Measurements from ENCODE around the gene CSGALNACT2. TPM values are rescaled to one million over a fixed set of nuclear protein-coding genes. Genes with fewer than 3 reads are reported as not detected.

Gene CSGALNACT2
- total and polyA plus RNA-seq, 2 of the 13 experiments (the other 11 are each of a cell fraction or from before 2014, with no cell fraction given): 3.3 to 7.1 TPM

GRCh38 chr10:43220657-43221418, 82.6 kb downstream of the CSGALNACT2 start:
- DNase-seq (ENCODE audit: low spot score) (no peak), ATAC-seq (no peak), FAIRE-seq (no peak)
- CTCF ChIA-PET (ENCODE audit: low intra/inter-chr PET ratio, low total read pairs): no interaction called here
- Histone ChIP-seq H3K79me2 (ENCODE audit: insufficient read depth, low read length) (no peaks in the 10 kb centered on the region), H3K4me2 (ENCODE audit: low read depth, low read length) (no peak overlapping the region), H3K9ac (ENCODE audit: insufficient read depth, low read depth, low read length) (no peak overlapping the region), H4K20me1 (ENCODE audit: insufficient read depth, low read length) (no peaks in the 10 kb centered on the region), H2AFZ (ENCODE audit: low read length) (no peak overlapping the region), H3K27me3 (ENCODE audit: control insufficient read depth in 1 of 2, insufficient read depth in 2 of 2, low read length in 2 of 2) (peaks cover 4 to 22% of the 10 kb centered on the region in 2 experiments; a peak in 2 of 5 replicates), H3K4me1 (ENCODE audit: insufficient read depth, low read length) (no peaks in the 10 kb centered on the region), H3K36me3 (replicated peaks in 1 of 2; ENCODE audit: control insufficient read depth in 1 of 2, insufficient read depth in 2 of 2, low read length in 2 of 2) (no peaks in the 10 kb centered on the region), H3K27ac (ENCODE audit: extremely low read length, insufficient read depth, low read length) (no peak overlapping the region), H3K9me3 (ENCODE audit: low read length) (no peaks in the 10 kb centered on the region), H3K4me3 (replicated peaks in 1 of 3; ENCODE audit: insufficient read depth in 1 of 3, low read depth in 2 of 3, low read length in 3 of 3) (no peak overlapping the region)
- in situ Hi-C loops (cut with HindIII; ENCODE audit: extremely low pct_ligation_motif_present, low pct_unique_long_range_greater_than_20kb) (no loop called here), intact Hi-C loops (cut with micrococcal nuclease; ENCODE audit: unreplicated experiment) (loop anchor here (5.0 kb wide), 1 partner anchor 126 kb away; no protein-coding TSS in a partner anchor)
- TF ChIP-seq NR0B2 (CRISPR knock-in tag; IDR thresholded peaks at IDR 0.05) (no peak), MAFF (IDR thresholded peaks at IDR 0.05; ENCODE audit: low read depth, low read length) (no peak), FOXC1 (CRISPR knock-in tag; IDR thresholded peaks at IDR 0.05; ENCODE audit: borderline replicate concordance) (no peak), ZBTB14 (CRISPR knock-in tag; IDR thresholded peaks at IDR 0.05) (no peak)
- 50% methylated on average over 9 of the region's 14 CpGs for WGBS (ENCODE audit: low lambda C conversion rate)
- POLR2A ChIA-PET: no interaction called here
- BruUV-seq (replicated peaks): no TSS peak

Data from HepG2 (cell line).